HepG2 (cell line): Measurements from ENCODE around the gene NFATC3. TPM values are rescaled to one million over a fixed set of nuclear protein-coding genes. Genes with fewer than 3 reads are reported as not detected.

ENCODE experiments used
- ADNP ChIP-seq: sonication (generic); formaldehyde crosslinking; IDR thresholded peaks from 2 replicates; pipeline ENCODE4 v1.4.0; 2020; ENCODE audit warnings: missing genetic modification reagents
- AGO2 ChIP-seq: fragments of 200-400 bp; formaldehyde crosslinking; optimal IDR thresholded peaks from 2 replicates; pipeline ENCODE3; 2017; ENCODE audit warnings: mild to moderate bottlenecking, low read depth, low read length, moderate library complexity
- BRF2 ChIP-seq: sonication (generic); formaldehyde crosslinking; IDR thresholded peaks from 2 replicates; pipeline ENCODE4 v1.8.1; 2022; ENCODE audit warnings: mild to moderate bottlenecking, missing genetic modification reagents
- CBX2 ChIP-seq, 2 experiments: fragments of 200-600 bp in 1 of 2; sonication (generic); formaldehyde crosslinking in 1 of 2; IDR thresholded peaks; 2 replicates each; pipeline versions ENCODE4 v1.7.0 to v1.8.1; 2018 to 2022; ENCODE audit warnings: low read depth in 2 of 2, low read length in 1 of 2, mild to moderate bottlenecking in 1 of 2, missing genetic modification reagents in 1 of 2
- FOXJ3 ChIP-seq: sonication (generic); formaldehyde crosslinking; IDR thresholded peaks from 2 replicates; pipeline ENCODE4 v1.4.0; 2020; ENCODE audit warnings: missing genetic modification reagents, mild to moderate bottlenecking, borderline replicate concordance
- HES4 ChIP-seq: sonication (generic); formaldehyde crosslinking; IDR thresholded peaks from 2 replicates; pipeline ENCODE4 v1.9.0; 2021; ENCODE audit warnings: mild to moderate bottlenecking, missing genetic modification reagents, borderline replicate concordance
- HMG20A ChIP-seq: IDR thresholded peaks from 2 replicates; pipeline ENCODE4 v1.6.1; 2016; ENCODE audit warnings: borderline replicate concordance
- RAD21 ChIP-seq: fragments of 450-650 bp; formaldehyde crosslinking; IDR thresholded peaks from 2 replicates; pipeline ENCODE4 v1.5.0; 2020; ENCODE audit warnings: mild to moderate bottlenecking
- SMAD1 ChIP-seq: sonication (generic); formaldehyde crosslinking; IDR thresholded peaks from 2 replicates; pipeline ENCODE4 v1.4.0; 2020; ENCODE audit warnings: missing genetic modification reagents, low read depth, mild to moderate bottlenecking, borderline replicate concordance
- SMAD3 ChIP-seq: sonication (generic); formaldehyde crosslinking; IDR thresholded peaks from 2 replicates; pipeline ENCODE4 v1.4.0; 2020; ENCODE audit warnings: missing genetic modification reagents
- STAG1 ChIP-seq: sonication (generic); formaldehyde crosslinking; IDR thresholded peaks from 2 replicates; pipeline ENCODE4 v1.4.0; 2020; ENCODE audit warnings: missing genetic modification reagents
- XBP1 ChIP-seq: sonication (generic); formaldehyde crosslinking; IDR thresholded peaks from 2 replicates; pipeline ENCODE4 v1.5.0; 2020; ENCODE audit warnings: missing genetic modification reagents
- ZBTB25 ChIP-seq: IDR thresholded peaks from 2 replicates; pipeline ENCODE4 v1.6.1; 2018; ENCODE audit warnings: missing genetic modification reagents
- ZNF180 ChIP-seq: sonication (generic); formaldehyde crosslinking; IDR thresholded peaks from 2 replicates; pipeline ENCODE4 v1.4.0; 2020; ENCODE audit warnings: low read depth, missing genetic modification reagents, borderline replicate concordance
- ZNF235 ChIP-seq: sonication (generic); formaldehyde crosslinking; IDR thresholded peaks from 2 replicates; pipeline ENCODE4 v1.8.1; 2023; ENCODE audit warnings: mild to moderate bottlenecking, missing genetic modification reagents, borderline replicate concordance
- ZNF543 ChIP-seq: sonication (generic); formaldehyde crosslinking; IDR thresholded peaks from 2 replicates; pipeline ENCODE4 v1.4.0; 2020; ENCODE audit warnings: mild to moderate bottlenecking, missing genetic modification reagents
- ZNF788 ChIP-seq: sonication (generic); formaldehyde crosslinking; IDR thresholded peaks from 2 replicates; pipeline ENCODE4 v1.5.0; 2020; ENCODE audit warnings: mild to moderate bottlenecking, missing genetic modification reagents, borderline replicate concordance
- ZNF839 ChIP-seq: sonication (generic); formaldehyde crosslinking; IDR thresholded peaks from 2 replicates; pipeline ENCODE4 v1.4.0; 2020; ENCODE audit warnings: missing genetic modification reagents, mild to moderate bottlenecking, borderline replicate concordance
- polyA plus RNA-seq, 8 experiments: library from polyadenylated mRNA; depleted of rRNA in 3 of 8; stranded (reverse) in 7 of 8; unstranded in 1 of 8; fragments of >200 nt; fragmentation: Illumina TruSeq in 4 of 8; extraction: Trizol in 4 of 8; gene quantifications; 2 replicates each; pipeline versions ENCODE4 v1.2.1 to v1.2.3, GENCODE V29; 2011 to 2016; ENCODE audit warnings: low read depth in 4 of 8, missing spikeins in 1 of 8, mixed read lengths in 1 of 8; ENCODE audit not compliant: insufficient read depth in 1 of 8
- total RNA-seq, 5 experiments: library from RNA; depleted of rRNA; stranded (reverse); fragments of >200 nt; fragmentation: Illumina TruSeq; extraction: Trizol; gene quantifications; 2 replicates each; pipeline ENCODE4 v1.2.3, GENCODE V29; 2016; ENCODE audit warnings: low read depth in 1 of 5
- TF ChIP-seq, protein P1 (sequence below): sonication (generic); formaldehyde crosslinking; IDR thresholded peaks from 2 replicates; pipeline ENCODE4 v1.4.0; 2020; ENCODE audit warnings: missing genetic modification reagents, borderline replicate concordance
- TF ChIP-seq, protein P2 (sequence below): sonication (generic); formaldehyde crosslinking; IDR thresholded peaks from 2 replicates; pipeline ENCODE4 v1.5.1; 2020; ENCODE audit warnings: mild to moderate bottlenecking, missing genetic modification reagents, borderline replicate concordance
- TF ChIP-seq, protein P3 (sequence below): sonication (generic); formaldehyde crosslinking; IDR thresholded peaks from 2 replicates; pipeline ENCODE4 v1.5.0; 2020; ENCODE audit warnings: mild to moderate bottlenecking, low read depth, missing genetic modification reagents, borderline replicate concordance

Gene NFATC3
- total and polyA plus RNA-seq, 2 of the 13 experiments (the other 11 are each of a cell fraction or from before 2014, with no cell fraction given): 52.6 to 62.7 TPM

DNA sequence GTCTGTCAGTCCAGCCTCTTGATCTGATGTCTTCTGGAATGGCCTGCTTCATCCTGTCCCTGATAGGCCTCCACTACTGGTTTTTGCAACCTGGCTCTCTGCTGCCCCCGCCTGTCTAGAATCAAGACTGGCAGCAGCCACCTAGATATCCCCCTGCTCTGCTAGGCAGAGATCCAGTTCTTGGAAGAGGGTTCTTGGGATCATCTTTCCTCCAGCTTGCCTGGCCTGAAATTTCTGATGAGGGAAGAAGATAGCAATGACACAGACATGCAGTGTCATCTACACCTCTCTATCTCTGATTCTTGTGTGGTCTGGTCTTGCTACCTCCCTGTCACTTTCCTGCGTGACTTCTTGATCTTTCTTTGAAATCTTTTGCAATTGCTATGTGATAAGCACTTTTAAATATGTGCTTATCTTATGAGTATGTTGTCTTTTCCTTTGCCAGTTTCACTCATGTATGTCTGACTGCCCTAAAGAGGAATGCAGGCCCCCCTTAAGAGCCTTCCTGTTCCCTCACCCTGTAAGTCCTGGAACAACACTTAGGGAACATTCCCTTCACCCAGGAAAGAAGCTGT is 20.3 kb upstream of the NFATC3 start (continued):
- TF ChIP-seq STAG1 (CRISPR knock-in tag) (peak; percentile 92), ZNF180 (no peak), HMG20A (CRISPR knock-in tag) (no peak), SMAD1 (CRISPR knock-in tag) (no peak), AGO2 (no peak), RAD21 (peak; percentile 86), HES4 (CRISPR knock-in tag) (no peak), CBX2 (IDR thresholded peaks at IDR 0.05; ENCODE audit: low read depth, low read length) (no peak), CBX2 (CRISPR knock-in tag; IDR thresholded peaks at IDR 0.05; ENCODE audit: low read depth) (no peak), BRF2 (CRISPR knock-in tag) (no peak), XBP1 (CRISPR knock-in tag) (no peak), ZNF543 (CRISPR knock-in tag) (no peak), ZBTB25 (no peak), ZNF235 (CRISPR knock-in tag) (no peak), ZNF788 (CRISPR knock-in tag) (no peak), FOXJ3 (no peak), ZNF839 (CRISPR knock-in tag) (no peak), ADNP (CRISPR knock-in tag) (no peak), SMAD3 (CRISPR knock-in tag) (0 out of 2 replicates have a peak, but pooled peaks have one; percentile 23)
- TF ChIP-seq, protein P1, sequence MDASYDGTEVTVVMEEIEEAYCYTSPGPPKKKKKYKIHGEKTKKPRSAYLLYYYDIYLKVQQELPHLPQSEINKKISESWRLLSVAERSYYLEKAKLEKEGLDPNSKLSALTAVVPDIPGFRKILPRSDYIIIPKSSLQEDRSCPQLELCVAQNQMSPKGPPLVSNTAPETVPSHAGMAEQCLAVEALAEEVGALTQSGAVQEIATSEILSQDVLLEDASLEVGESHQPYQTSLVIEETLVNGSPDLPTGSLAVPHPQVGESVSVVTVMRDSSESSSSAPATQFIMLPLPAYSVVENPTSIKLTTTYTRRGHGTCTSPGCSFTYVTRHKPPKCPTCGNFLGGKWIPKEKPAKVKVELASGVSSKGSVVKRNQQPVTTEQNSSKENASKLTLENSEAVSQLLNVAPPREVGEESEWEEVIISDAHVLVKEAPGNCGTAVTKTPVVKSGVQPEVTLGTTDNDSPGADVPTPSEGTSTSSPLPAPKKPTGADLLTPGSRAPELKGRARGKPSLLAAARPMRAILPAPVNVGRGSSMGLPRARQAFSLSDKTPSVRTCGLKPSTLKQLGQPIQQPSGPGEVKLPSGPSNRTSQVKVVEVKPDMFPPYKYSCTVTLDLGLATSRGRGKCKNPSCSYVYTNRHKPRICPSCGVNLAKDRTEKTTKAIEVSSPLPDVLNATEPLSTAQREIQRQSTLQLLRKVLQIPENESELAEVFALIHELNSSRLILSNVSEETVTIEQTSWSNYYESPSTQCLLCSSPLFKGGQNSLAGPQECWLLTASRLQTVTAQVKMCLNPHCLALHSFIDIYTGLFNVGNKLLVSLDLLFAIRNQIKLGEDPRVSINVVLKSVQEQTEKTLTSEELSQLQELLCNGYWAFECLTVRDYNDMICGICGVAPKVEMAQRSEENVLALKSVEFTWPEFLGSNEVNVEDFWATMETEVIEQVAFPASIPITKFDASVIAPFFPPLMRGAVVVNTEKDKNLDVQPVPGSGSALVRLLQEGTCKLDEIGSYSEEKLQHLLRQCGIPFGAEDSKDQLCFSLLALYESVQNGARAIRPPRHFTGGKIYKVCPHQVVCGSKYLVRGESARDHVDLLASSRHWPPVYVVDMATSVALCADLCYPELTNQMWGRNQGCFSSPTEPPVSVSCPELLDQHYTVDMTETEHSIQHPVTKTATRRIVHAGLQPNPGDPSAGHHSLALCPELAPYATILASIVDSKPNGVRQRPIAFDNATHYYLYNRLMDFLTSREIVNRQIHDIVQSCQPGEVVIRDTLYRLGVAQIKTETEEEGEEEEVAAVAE (CRISPR knock-in tag): no peak
- TF ChIP-seq, protein P2, sequence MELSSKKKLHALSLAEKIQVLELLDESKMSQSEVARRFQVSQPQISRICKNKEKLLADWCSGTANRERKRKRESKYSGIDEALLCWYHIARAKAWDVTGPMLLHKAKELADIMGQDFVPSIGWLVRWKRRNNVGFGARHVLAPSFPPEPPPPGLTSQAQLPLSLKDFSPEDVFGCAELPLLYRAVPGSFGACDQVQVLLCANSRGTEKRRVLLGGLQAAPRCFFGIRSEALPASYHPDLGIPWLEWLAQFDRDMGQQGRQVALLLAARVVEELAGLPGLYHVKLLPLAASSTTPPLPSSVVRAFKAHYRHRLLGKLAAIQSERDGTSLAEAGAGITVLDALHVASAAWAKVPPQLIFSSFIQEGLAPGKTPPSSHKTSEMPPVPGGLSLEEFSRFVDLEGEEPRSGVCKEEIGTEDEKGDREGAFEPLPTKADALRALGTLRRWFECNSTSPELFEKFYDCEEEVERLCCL (CRISPR knock-in tag): no peak
- TF ChIP-seq, protein P3, sequence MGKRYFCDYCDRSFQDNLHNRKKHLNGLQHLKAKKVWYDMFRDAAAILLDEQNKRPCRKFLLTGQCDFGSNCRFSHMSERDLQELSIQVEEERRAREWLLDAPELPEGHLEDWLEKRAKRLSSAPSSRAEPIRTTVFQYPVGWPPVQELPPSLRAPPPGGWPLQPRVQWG (CRISPR knock-in tag): no peak
